Ascending aorta (tissue), 2 donors: ENCODE results near the gene EIF3A. TPM values are rescaled to one million over a fixed set of nuclear protein-coding genes. Genes with fewer than 3 reads are reported as not detected.

Source experiments
- DNase-seq, 2 donors: peaks; one replicate each; pipeline ENCODE4 v3.0.0-alpha.2; 2019; ENCODE audit warnings: low spot score in 2 of 2
- H3K27ac ChIP-seq, 2 donors: fragments of 200-600 bp; sonication (generic); one replicate each; pipeline ENCODE4 v1.5.1; 2016 to 2017; ENCODE audit warnings: mild to moderate bottlenecking in 1 of 2
- H3K27me3 ChIP-seq: fragments of 200-600 bp; sonication (generic); one replicate; pipeline ENCODE4 v1.5.1; 2017
- H3K36me3 ChIP-seq, 2 donors: fragments of 200-600 bp; sonication (generic); one replicate each; pipeline ENCODE4 v1.5.1; 2016
- H3K4me1 ChIP-seq, 2 donors: fragments of 200-600 bp; sonication (generic); one replicate each; pipeline ENCODE4 v1.5.1; 2016 to 2017; ENCODE audit warnings: mild to moderate bottlenecking in 1 of 2
- H3K4me3 ChIP-seq, 2 donors: fragments of 200-600 bp; sonication (generic); one replicate each; pipeline ENCODE4 v1.5.1; 2016 to 2017; ENCODE audit warnings: mild to moderate bottlenecking in 1 of 2
- H3K9me3 ChIP-seq, 2 donors: fragments of 200-600 bp; sonication (generic); one replicate each; pipeline ENCODE4 v1.5.1; 2016
- CTCF ChIP-seq, 3 experiments: fragments of 200-600 bp in 2 of 3; fragments of 450-650 bp in 1 of 3; sonication (generic) in 2 of 3; IDR thresholded peaks; one replicate each; pipeline ENCODE4 v1.5.1; 2016 to 2019; ENCODE audit warnings: antibody characterized with exemption in 3 of 3, mild to moderate bottlenecking in 1 of 3, moderate library complexity in 1 of 3
- intact Hi-C: fragments of 100-400 bp; cut with DNase I; formaldehyde crosslinking; loops from one replicate; pipeline ENCODE4 v1.15.1; 2023
- total RNA-seq: library from RNA; depleted of rRNA; stranded (reverse); fragments of >200 nt; gene quantifications from one replicate; pipeline ENCODE4 v1.1.0, GENCODE V29; 2016

EIF3A gene
- total RNA-seq, 1 donor from 2014 or later, result 59.4 TPM

DNA sequence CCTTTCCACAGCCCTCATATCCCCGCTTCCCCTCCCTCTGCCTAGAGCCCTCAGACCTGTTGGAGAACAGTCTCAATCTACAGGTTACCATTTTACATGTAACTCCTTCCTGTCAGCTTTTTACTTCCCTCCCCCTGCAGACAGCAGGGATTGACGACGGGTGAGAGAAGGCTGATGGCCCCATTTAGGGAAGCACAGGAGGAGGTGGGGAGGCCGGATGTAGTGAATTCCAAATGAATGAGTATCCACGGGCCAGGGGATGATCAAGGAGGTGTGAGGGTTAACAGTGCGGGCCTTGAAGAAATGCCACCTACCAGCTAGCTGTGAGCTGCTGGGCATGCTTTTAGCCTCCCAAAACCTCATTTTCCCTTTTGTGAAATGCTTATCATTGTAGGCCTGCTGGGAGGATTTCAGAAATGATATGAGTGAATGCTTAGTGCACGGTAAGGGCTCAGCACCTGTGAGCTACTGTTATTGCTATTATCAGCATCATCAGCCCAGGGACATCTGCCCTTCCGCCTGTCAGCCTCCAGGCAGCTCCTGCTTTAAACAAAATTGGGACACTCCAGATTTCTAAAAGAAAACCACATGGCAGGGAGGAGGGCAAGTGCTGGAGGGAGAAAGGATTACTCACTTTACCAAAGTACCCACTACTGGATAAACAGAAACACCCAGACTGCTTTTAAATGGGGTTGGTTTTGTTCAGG is 57.6 kb downstream of the EIF3A start:
- no peak for DNase-seq
- no peak for TF ChIP-seq CTCF (IDR thresholded peaks at IDR 0.05)
- Histone ChIP-seq H3K27ac (peak overlapping the region; percentile 54 to 92), H3K27me3 (no peaks in the 10 kb centered on the region), H3K36me3 (no peaks in the 10 kb centered on the region), H3K9me3 (no peaks in the 10 kb centered on the region), H3K4me1 (peaks cover 23 to 30% of the 10 kb centered on the region in 2 donors), H3K4me3 (no peak overlapping the region)
- intact Hi-C loops, result loop anchor here (10.0 kb wide), 2 partner anchors 458 to 1578 kb away; no protein-coding TSS in a partner anchor

GRCh38 chr10:119020627-119020946 is 60.0 kb downstream of the EIF3A start:
- DNase-seq, result no peak
- H3K27ac ChIP-seq, result no peak overlapping the region
- TF ChIP-seq CTCF (IDR thresholded peaks at IDR 0.05), result no peak
- H3K36me3 ChIP-seq, result no peaks in the 10 kb centered on the region
- no peaks in the 10 kb centered on the region for H3K9me3 ChIP-seq
- H3K27me3 ChIP-seq, result no peaks in the 10 kb centered on the region
- H3K4me1 ChIP-seq, result peaks cover 12 to 21% of the 10 kb centered on the region in 2 donors
- no peak overlapping the region for H3K4me3 ChIP-seq
- intact Hi-C loops, result loop anchor here (10.0 kb wide), 2 partner anchors 456 to 1576 kb away; no protein-coding TSS in a partner anchor

GRCh38 chr10:119007211-119007574 is 73.4 kb downstream of the EIF3A start:
- intact Hi-C loops, result loop anchor here (2.0 kb wide), 1 partner anchor 20 kb away; no protein-coding TSS in a partner anchor
- peak overlapping the region in 1 of 2 donors; percentile 4 for H3K27ac ChIP-seq
- H3K36me3 ChIP-seq, result no peaks in the 10 kb centered on the region
- H3K4me3 ChIP-seq, result no peak overlapping the region
- H3K27me3 ChIP-seq, result no peaks in the 10 kb centered on the region
- no peaks in the 10 kb centered on the region for H3K9me3 ChIP-seq
- H3K4me1 ChIP-seq, result peaks cover 0 to 7% of the 10 kb centered on the region in 2 donors
- no peak for TF ChIP-seq CTCF (IDR thresholded peaks at IDR 0.05)
- DNase-seq, result no peak

DNA sequence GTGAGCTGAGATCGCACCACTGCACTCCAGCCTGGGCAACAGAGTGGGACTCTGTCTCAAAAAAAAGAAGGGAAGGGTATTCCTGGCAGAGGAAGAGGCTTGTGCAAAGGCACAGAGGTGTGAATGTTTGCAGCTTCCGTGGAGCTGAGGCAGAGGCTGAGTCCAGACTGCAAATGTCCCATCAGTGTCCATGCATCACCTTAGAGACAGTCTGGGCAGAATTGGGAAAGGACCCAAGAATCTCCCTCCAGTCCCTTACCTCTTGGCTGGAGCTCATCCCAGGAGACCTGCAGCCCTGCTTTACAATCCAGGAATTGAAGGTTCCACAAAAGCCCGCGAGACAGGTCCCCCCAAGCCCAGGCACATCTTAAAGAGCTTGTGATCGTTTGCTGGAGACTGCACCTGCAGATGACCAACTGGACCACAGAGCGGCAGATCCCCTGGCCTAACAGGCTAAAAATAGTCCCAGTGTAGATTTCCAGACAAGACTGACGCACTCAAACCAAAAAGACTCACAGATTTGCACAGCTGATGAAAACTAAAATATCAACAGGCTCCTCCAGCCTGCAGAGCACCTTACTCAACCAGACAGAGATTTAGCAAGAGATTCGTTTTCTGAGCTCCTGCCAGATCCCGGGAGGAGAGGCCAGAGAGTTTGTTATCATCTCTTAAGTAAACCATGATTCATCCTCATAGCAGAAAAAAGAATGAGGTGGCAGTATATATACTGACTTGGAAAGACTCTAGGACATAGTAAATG is 74.0 kb downstream of the EIF3A start:
- DNase-seq, result peak in 1 of 2 donors; percentile 87
- intact Hi-C loops, result loop anchor here (2.0 kb wide), 1 partner anchor 20 kb away; no protein-coding TSS in a partner anchor

More for the DNA sequence above, 74.0 kb downstream of the EIF3A start:
- H3K9me3 ChIP-seq, result no peaks in the 10 kb centered on the region
- peaks cover 0 to 7% of the 10 kb centered on the region in 2 donors for H3K4me1 ChIP-seq
- no peaks in the 10 kb centered on the region for H3K36me3 ChIP-seq
- no peak overlapping the region for H3K4me3 ChIP-seq
- TF ChIP-seq CTCF (IDR thresholded peaks at IDR 0.05), result no peak
- peak overlapping the region; percentile 3 to 4 for H3K27ac ChIP-seq
- H3K27me3 ChIP-seq, result no peaks in the 10 kb centered on the region
